ENCODE measurements around the gene CCRL2. TPM values are rescaled to one million over a fixed set of nuclear protein-coding genes. Genes with fewer than 3 reads are reported as not detected.

The CCRL2 gene
- total RNA-seq, 1 experiment from 2014 or later: not detected

DNA sequence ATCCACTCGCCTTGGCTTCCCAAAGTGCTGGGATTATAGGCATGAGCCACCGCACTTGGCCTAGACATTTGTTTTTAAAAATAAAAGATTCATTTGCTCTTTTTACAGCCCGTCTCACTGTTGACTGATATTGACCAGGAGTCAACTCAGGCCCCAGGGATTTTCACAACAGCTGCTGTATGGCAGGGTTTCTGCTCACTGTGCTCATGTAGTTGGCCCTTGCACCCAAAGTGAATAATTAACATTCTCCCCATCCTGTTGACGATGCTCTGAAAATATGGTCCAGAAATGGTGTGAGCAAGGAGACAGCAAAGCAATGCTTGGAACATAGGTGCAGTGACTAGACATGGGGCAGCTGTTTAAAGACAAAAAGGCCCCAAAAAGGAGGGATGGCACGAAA, 39.2 kb upstream of the CCRL2 start:
- H3K27ac Mint-ChIP-seq: no peak overlapping the region

More for the DNA sequence above, 39.2 kb upstream of the CCRL2 start:
- Histone ChIP-seq H3K4me1 (ENCODE audit: insufficient read depth, low read length) (no peaks in the 10 kb centered on the region; the same call in 1 of the 2 replicates), H2AFZ (ENCODE audit: low read length) (no peak overlapping the region), H4K20me1 (ENCODE audit: control insufficient read depth, insufficient read depth, insufficient read length) (no peaks in the 10 kb centered on the region), H2BK5ac (ENCODE audit: insufficient read length, low read length) (no peak overlapping the region), H2BK15ac (ENCODE audit: low read depth, low read length) (no peak overlapping the region), H3K56ac (ENCODE audit: insufficient read length, low read depth, low read length) (no peak overlapping the region), H2BK20ac (ENCODE audit: low read depth, low read length, poor library complexity, severe bottlenecking) (no peak overlapping the region), H4K5ac (ENCODE audit: insufficient read length, low read depth, low read length) (no peak overlapping the region), H3K9me3 (ENCODE audit: control insufficient read depth, low read depth, low read length) (no peaks in the 10 kb centered on the region), H3K23me2 (ENCODE audit: insufficient read length, low read depth, low read length, poor library complexity, severe bottlenecking) (no peaks in the 10 kb centered on the region), H2BK12ac (ENCODE audit: insufficient read length, low read depth, low read length) (no peak overlapping the region), H3K18ac (ENCODE audit: insufficient read length, low read depth, low read length) (no peak overlapping the region), H3K27me3 (ENCODE audit: insufficient read depth, low read length) (no peaks in the 10 kb centered on the region), H3K23ac (ENCODE audit: insufficient read length, low read depth, low read length) (no peak overlapping the region), H3K4me2 (ENCODE audit: insufficient read depth, insufficient read length, low read length) (no peak overlapping the region), H3K14ac (ENCODE audit: insufficient read depth, low read length) (no peak overlapping the region), H4K91ac (ENCODE audit: insufficient read length, low read depth, low read length) (no peak overlapping the region), H2BK120ac (ENCODE audit: low read depth, low read length, poor library complexity, severe bottlenecking) (no peak overlapping the region), H3K27ac (ENCODE audit: insufficient read length, low read depth, low read length) (no peak overlapping the region), H2AK5ac (ENCODE audit: insufficient read length, low read length) (no peak overlapping the region), H4K8ac (replicated peaks; ENCODE audit: insufficient read length, low read depth, low read length) (no peak overlapping the region), H3K4ac (ENCODE audit: low read depth, low read length) (no peak overlapping the region), H3T11ph (ENCODE audit: low read length) (no peak overlapping the region), H3K79me1 (ENCODE audit: insufficient read depth, low read depth, low read length, poor library complexity, severe bottlenecking) (no peaks in the 10 kb centered on the region), H3K79me2 (ENCODE audit: insufficient read depth, low read length) (no peaks in the 10 kb centered on the region), H3K9ac (ENCODE audit: extremely low read depth, insufficient read length, low read length) (no peak overlapping the region)
- TF ChIP-seq CTCF (conservative IDR thresholded peaks at IDR 0.05): no peak
- no peaks in the 10 kb centered on the region for H3K9me3 Mint-ChIP-seq
- peaks cover 9% of the 10 kb centered on the region for H3K27me3 Mint-ChIP-seq (ENCODE audit: low read depth)
- WGBS (ENCODE audit: extremely low coverage, insufficient read length, low lambda C conversion rate): no CpG with 5 or more reads among the region's 5 CpGs
- no peak overlapping the region for H3K4me3 Mint-ChIP-seq
- DNase-seq: no peak
- no peaks in the 10 kb centered on the region for H3K36me3 Mint-ChIP-seq (ENCODE audit: insufficient read depth in 1 of 3, low read depth in 3 of 3)
- H3K4me1 Mint-ChIP-seq: no peaks in the 10 kb centered on the region; a peak in 1 of 4 replicates

Data from H9 (cell line).